ENCODE results near the gene NECAB2.

DNA sequence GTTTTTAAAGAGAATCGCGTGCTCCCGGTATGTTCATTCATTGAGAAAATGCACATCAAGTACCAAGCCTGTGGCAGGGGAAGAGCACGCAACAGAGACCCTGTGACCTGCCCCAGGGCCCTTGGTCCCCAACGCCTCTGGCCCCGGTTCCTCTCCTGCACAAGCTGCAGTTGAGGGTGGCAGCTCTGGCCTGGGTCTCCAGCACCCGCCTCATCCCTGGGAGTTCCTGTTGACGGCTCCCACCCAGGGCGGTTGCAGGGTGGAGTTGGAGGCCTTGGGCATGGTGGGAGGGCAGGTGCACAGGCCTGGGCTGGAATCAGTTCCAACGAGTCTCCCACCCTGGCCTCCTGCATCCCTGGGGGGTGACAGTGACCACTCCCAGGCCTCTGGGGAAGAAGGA, 5.0 kb downstream of the NECAB2 start:
- TF ChIP-seq, protein P1, sequence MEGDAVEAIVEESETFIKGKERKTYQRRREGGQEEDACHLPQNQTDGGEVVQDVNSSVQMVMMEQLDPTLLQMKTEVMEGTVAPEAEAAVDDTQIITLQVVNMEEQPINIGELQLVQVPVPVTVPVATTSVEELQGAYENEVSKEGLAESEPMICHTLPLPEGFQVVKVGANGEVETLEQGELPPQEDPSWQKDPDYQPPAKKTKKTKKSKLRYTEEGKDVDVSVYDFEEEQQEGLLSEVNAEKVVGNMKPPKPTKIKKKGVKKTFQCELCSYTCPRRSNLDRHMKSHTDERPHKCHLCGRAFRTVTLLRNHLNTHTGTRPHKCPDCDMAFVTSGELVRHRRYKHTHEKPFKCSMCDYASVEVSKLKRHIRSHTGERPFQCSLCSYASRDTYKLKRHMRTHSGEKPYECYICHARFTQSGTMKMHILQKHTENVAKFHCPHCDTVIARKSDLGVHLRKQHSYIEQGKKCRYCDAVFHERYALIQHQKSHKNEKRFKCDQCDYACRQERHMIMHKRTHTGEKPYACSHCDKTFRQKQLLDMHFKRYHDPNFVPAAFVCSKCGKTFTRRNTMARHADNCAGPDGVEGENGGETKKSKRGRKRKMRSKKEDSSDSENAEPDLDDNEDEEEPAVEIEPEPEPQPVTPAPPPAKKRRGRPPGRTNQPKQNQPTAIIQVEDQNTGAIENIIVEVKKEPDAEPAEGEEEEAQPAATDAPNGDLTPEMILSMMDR (IDR thresholded peaks at IDR 0.05; ENCODE audit: low read length) = no peak
- TF ChIP-seq EZH2phosphoT487 (IDR thresholded peaks at IDR 0.05; ENCODE audit: low read length) = no peak
